GM12864 (cell line): ENCODE results near the gene SLC6A6.

ENCODE experiments used
- DNase-seq: peaks from one replicate; pipeline ENCODE4 v3.0.0-alpha.2; 2011; ENCODE audit warnings: low read depth
- H3K4me3 ChIP-seq: 2 replicates; pipeline ENCODE4 v1.5.1; 2011; ENCODE audit warnings: mild to moderate bottlenecking, low read depth, low read length, control low read depth
- CTCF ChIP-seq: IDR thresholded peaks from 2 replicates; pipeline ENCODE4 v1.5.1; 2011; ENCODE audit warnings: low read depth, mild to moderate bottlenecking, moderate library complexity, low read length, control low read depth, inconsistent platforms; ENCODE audit errors: missing control alignments

SLC6A6 gene

GRCh38 chr3:14520149-14520548 is 117.7 kb downstream of the SLC6A6 start:
- no peak for TF ChIP-seq CTCF
- H3K4me3 ChIP-seq = no peak overlapping the region
- DNase-seq = no peak

GRCh38 chr3:14520967-14521366 is 118.6 kb downstream of the SLC6A6 start:
- DNase-seq = no peak
- TF ChIP-seq CTCF = no peak
- H3K4me3 ChIP-seq = no peak overlapping the region

- no peak overlapping the region for H3K4me3 ChIP-seq
- no peak for TF ChIP-seq CTCF
- DNase-seq = no peak
Measured at GRCh38 chr3:14521611-14522010, 119.2 kb downstream of the SLC6A6 start.

- no peak overlapping the region for H3K4me3 ChIP-seq
- no peak for DNase-seq
- TF ChIP-seq CTCF = no peak
Measured at GRCh38 chr3:14522129-14522691, 119.8 kb downstream of the SLC6A6 start.

- TF ChIP-seq CTCF = no peak
- DNase-seq = no peak
- no peak overlapping the region for H3K4me3 ChIP-seq
Measured at GRCh38 chr3:14522768-14523167, 120.4 kb downstream of the SLC6A6 start.

- no peak overlapping the region for H3K4me3 ChIP-seq
- no peak for DNase-seq
- no peak for TF ChIP-seq CTCF
Measured at GRCh38 chr3:14523792-14524191, 121.4 kb downstream of the SLC6A6 start.

GRCh38 chr3:14524311-14524711 is 121.9 kb downstream of the SLC6A6 start:
- no peak for TF ChIP-seq CTCF
- DNase-seq = no peak

More at GRCh38 chr3:14524311-14524711, 121.9 kb downstream of the SLC6A6 start:
- H3K4me3 ChIP-seq = no peak overlapping the region
